Brain microvascular endothelial cell (primary cell): ENCODE data around the gene FBLN1.
A peak's percentile ranks its signal among the peaks of the same experiment; 100 is the strongest.

Source experiments
- DNase-seq: peaks from one replicate; pipeline ENCODE4 v3.0.0-alpha.2; 2020
- H3K27ac ChIP-seq: fragments of 250-450 bp; sonication (Bioruptor Pico); 2 replicates; pipeline ENCODE4 v1.5.1; 2020; ENCODE audit warnings: mild to moderate bottlenecking, moderate library complexity
- H3K27me3 ChIP-seq: fragments of 250-450 bp; sonication (Bioruptor Pico); replicated peaks from 2 replicates; pipeline ENCODE4 v1.5.1; 2020; ENCODE audit warnings: mild to moderate bottlenecking
- H3K36me3 ChIP-seq: fragments of 250-450 bp; sonication (Bioruptor Pico); replicated peaks from 2 replicates; pipeline ENCODE4 v1.5.1; 2020; ENCODE audit warnings: mild to moderate bottlenecking
- H3K4me3 ChIP-seq: 2 replicates; pipeline ENCODE4 v1.5.1; 2011; ENCODE audit warnings: low read depth, mild to moderate bottlenecking, control low read depth, low read length, moderate library complexity
- in situ Hi-C: cut with HindIII; loops from 2 replicates; pipeline ENCODE4 v1.10.0; 2017; ENCODE audit warnings: low sequenced_read_pairs, low pct_ligation_motif_present
- TF ChIP-seq, protein P1 (sequence below): IDR thresholded peaks from 2 replicates; pipeline ENCODE4 v1.5.1; 2011; ENCODE audit warnings: low read depth, mild to moderate bottlenecking, moderate library complexity, low read length, control low read depth, inconsistent platforms; ENCODE audit errors: missing control alignments

Gene FBLN1

DNA sequence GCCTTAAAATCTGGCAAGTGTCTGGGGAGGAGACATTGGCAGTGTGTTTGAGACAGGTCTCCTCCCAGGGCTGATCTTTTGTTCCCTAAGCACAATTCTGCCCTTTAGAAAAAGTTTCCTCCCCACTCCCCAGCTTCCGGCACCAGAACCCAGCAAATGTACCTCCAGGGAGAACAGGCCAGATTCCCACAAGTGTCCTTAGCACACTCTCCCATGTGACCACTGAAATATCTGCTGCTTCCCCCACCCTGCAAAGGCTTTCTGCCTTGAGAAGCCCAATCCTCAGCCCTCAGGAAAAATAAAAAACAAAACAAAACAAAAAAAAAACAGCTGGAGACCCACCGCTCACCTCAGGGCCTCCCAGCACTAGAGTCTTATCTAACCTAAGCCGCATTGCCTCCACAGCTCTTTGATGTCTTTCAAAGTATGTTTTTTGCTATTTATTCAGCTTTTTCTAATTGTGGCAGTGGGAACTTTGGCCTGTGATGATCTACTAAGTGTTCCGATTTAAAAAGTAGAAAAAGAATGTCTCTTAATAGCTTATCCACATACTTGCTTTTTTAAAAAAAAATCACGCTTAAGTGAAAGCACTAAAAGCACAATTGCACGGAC lies 29.0 kb upstream of the FBLN1 start:
- Histone ChIP-seq H3K27me3 (no peaks in the 10 kb centered on the region), H3K27ac (no peak overlapping the region), H3K4me3 (no peak overlapping the region), H3K36me3 (no peaks in the 10 kb centered on the region)
- TF ChIP-seq, protein P1, sequence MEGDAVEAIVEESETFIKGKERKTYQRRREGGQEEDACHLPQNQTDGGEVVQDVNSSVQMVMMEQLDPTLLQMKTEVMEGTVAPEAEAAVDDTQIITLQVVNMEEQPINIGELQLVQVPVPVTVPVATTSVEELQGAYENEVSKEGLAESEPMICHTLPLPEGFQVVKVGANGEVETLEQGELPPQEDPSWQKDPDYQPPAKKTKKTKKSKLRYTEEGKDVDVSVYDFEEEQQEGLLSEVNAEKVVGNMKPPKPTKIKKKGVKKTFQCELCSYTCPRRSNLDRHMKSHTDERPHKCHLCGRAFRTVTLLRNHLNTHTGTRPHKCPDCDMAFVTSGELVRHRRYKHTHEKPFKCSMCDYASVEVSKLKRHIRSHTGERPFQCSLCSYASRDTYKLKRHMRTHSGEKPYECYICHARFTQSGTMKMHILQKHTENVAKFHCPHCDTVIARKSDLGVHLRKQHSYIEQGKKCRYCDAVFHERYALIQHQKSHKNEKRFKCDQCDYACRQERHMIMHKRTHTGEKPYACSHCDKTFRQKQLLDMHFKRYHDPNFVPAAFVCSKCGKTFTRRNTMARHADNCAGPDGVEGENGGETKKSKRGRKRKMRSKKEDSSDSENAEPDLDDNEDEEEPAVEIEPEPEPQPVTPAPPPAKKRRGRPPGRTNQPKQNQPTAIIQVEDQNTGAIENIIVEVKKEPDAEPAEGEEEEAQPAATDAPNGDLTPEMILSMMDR: no peak
- in situ Hi-C loops: no loop called here
- no peak for DNase-seq

DNA sequence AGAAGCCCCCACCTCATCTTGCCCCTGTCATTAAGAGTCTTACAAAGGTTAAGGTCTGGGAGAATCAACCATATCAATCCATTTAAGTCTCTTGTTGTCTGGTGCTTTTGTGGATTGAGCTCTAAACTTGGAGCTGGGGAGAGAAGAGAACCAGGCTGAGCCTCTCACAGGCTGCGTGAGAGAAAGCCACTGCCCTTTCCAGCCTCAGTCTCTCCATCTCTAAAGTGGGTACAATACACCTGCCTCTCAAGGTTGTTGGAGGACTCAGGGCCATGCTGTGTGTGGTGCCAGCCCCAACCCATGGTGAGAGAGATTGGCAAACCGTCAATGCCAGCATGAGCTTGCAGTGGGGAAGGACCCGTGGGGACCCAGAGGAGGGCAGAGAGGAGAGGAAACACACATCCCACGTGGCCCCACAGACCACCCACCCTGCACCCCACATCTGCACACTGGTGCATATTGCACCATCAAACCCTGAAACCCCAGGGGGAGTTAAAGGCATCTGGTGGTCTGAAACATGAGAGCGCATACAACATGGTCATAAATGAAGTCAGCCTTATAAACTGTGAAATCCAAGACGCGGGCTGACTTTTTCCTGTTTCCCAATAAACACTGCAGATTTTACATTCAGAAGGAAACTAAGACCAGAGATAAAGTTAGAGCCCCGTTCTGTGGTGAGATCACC lies 27.5 kb upstream of the FBLN1 start:
- no peak overlapping the region for H3K4me3 ChIP-seq
- no peaks in the 10 kb centered on the region for H3K27me3 ChIP-seq
- TF ChIP-seq, protein P1: no peak
- DNase-seq: no peak
- no peaks in the 10 kb centered on the region for H3K36me3 ChIP-seq
- H3K27ac ChIP-seq: no peak overlapping the region
- in situ Hi-C loops: no loop called here

DNA sequence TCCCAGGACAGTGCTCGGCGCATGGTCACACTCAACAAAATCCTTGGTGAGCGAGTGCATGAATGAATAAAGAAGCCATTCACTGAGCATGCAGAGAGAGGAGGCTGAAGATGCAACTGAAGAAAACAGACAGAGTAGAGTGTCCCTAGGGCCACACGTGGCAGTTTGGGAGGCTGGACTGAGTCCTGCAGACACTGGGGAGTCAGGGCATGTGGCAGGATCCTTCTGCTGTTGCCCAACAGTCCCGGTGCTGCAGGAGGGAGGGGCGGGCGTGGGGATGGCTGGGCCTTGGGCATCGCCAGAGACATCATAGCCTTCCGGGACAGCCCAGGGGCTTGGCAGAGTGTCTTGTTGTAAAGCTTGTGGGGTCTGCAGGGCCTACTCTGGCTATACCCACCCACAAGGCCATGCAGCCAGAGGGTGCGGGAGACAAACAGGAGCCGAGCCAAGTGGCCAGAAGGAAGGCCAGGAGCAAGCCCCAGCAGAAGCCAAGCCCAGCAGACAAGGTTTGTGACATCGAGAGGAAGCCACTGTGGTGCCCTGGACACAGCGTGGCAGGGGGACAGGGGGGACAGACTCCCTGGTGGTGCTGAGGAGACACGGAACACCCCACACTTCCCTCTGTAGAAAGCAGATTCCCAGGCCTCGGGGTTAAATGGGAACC lies 26.7 kb upstream of the FBLN1 start:
- in situ Hi-C loops: no loop called here
- Histone ChIP-seq H3K27ac (no peak overlapping the region), H3K27me3 (no peaks in the 10 kb centered on the region), H3K36me3 (no peaks in the 10 kb centered on the region), H3K4me3 (no peak overlapping the region)
- TF ChIP-seq, protein P1: no peak
- no peak for DNase-seq

- H3K36me3 ChIP-seq: no peaks in the 10 kb centered on the region
- DNase-seq: no peak
- in situ Hi-C loops: no loop called here
- no peak overlapping the region for H3K27ac ChIP-seq
- H3K4me3 ChIP-seq: no peak overlapping the region
- TF ChIP-seq, protein P1: no peak
- no peaks in the 10 kb centered on the region for H3K27me3 ChIP-seq
Observed at GRCh38 chr22:45476814-45477213, 25.9 kb upstream of the FBLN1 start.

DNA sequence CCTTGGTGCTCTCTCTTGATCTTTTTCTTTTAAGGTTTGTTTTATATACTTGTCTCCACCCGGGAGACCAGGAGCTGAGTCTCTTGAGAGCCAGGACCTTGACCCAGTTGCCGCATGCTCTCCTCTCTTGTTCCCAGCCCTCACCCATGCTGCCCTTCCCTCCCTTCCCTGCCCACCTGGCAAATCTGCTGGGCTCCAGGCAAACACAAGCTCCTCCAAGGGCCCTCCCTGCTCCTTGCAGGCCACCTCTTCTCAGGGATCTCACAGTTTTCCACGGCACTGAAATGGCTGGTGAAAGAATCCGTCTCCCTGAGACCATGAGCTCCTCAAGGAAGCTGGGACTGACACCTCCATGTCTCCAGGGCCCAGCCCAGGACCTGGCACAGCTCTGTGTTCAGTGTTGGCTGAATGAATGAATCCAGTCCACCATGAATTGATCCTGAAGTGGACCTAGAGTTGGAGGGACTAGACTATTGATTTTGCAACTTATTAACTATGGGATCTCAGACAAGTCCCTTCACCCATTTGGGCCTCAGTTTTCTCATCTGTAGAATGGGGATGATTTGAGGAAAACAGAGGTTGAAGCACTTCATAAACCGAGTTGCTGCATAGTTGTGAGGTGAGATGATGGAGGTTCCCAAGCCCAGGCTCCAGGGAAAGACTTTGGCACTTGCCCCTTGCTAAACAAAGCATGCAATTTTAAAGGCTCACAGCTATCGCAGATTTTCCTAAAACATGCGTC lies 25.1 kb upstream of the FBLN1 start:
- TF ChIP-seq, protein P1: no peak
- no peak for DNase-seq
- H3K36me3 ChIP-seq: no peaks in the 10 kb centered on the region
- H3K27me3 ChIP-seq: no peaks in the 10 kb centered on the region
- H3K4me3 ChIP-seq: no peak overlapping the region
- in situ Hi-C loops: no loop called here
- peak overlapping the region; percentile 36 for H3K27ac ChIP-seq
